Transverse colon (tissue), 4 donors: Measurements from ENCODE around the gene FAM110D. TPM values are rescaled to one million over a fixed set of nuclear protein-coding genes. Genes with fewer than 3 reads are reported as not detected.

Experiments
- DNase-seq: peaks from one replicate; pipeline ENCODE4 v3.0.0-alpha.2; 2019
- H3K27ac ChIP-seq, 4 donors: fragments of 200-600 bp; sonication (generic); 2 replicates each; pipeline ENCODE4 v1.5.1; 2016 to 2018; ENCODE audit warnings: inconsistent platforms in 4 of 4
- H3K27me3 ChIP-seq: fragments of 200-600 bp; sonication (generic); 2 replicates; pipeline ENCODE4 v1.5.1; 2017; ENCODE audit warnings: inconsistent platforms
- H3K36me3 ChIP-seq, 4 donors: fragments of 200-600 bp; sonication (generic); 2 replicates each; pipeline ENCODE4 v1.5.1; 2017 to 2019; ENCODE audit warnings: inconsistent platforms in 4 of 4
- H3K4me1 ChIP-seq, 4 donors: fragments of 200-600 bp; sonication (generic); 2 replicates each; pipeline ENCODE4 v1.5.1; 2017 to 2020; ENCODE audit warnings: inconsistent platforms in 4 of 4
- H3K4me3 ChIP-seq, 4 donors: fragments of 200-600 bp; sonication (generic); 1 replicate in 1 of 4; 2 replicates in 3 of 4; pipeline versions ENCODE4 v1.5.1 to v1.6.1; 2017 to 2019; ENCODE audit warnings: inconsistent platforms in 4 of 4
- H3K9me3 ChIP-seq, 2 donors: fragments of 200-600 bp; sonication (generic); 2 replicates each; pipeline ENCODE4 v1.5.1; 2017 to 2019; ENCODE audit warnings: inconsistent platforms in 2 of 2
- CTCF ChIP-seq, 5 experiments: fragments of 200-600 bp in 3 of 5; fragments of 450-650 bp in 2 of 5; sonication (generic) in 3 of 5; IDR thresholded peaks; 1 replicate in 2 of 5; 2 replicates in 3 of 5; pipeline ENCODE4 v1.5.1; 2016 to 2017; ENCODE audit warnings: antibody characterized with exemption in 5 of 5, inconsistent platforms in 3 of 5, mild to moderate bottlenecking in 2 of 5, moderate library complexity in 1 of 5
- EP300 ChIP-seq: sonication (generic); formaldehyde crosslinking; IDR thresholded peaks from one replicate; pipeline ENCODE4 v1.6.1; 2017; ENCODE audit warnings: antibody characterized with exemption, low read depth
- POLR2A ChIP-seq: fragments of 450-650 bp; IDR thresholded peaks from one replicate; pipeline ENCODE4 v1.6.1; 2016; ENCODE audit warnings: antibody characterized with exemption, mild to moderate bottlenecking, moderate library complexity
- POLR2AphosphoS5 ChIP-seq, 3 donors: sonication (generic); formaldehyde crosslinking; IDR thresholded peaks; one replicate each; pipeline ENCODE4 v1.6.1; 2016; ENCODE audit warnings: antibody characterized with exemption in 3 of 3
- WGBS, 2 donors: methylation state at CpG; one replicate each; pipeline ENCODE4 v1.1.5; 2018; ENCODE audit warnings: low coverage in 1 of 2; 5-methylcytosine and 5-hydroxymethylcytosine counted together
- in situ Hi-C, 4 donors: fragments of 200-750 bp; cut with MboI; loops; one replicate each; pipeline versions ENCODE4 v1.15.0 to v1.15.1; 2017; ENCODE audit warnings: low sequenced_read_pairs in 3 of 4, low pct_ligation_motif_present in 1 of 4, low pct_unique_long_range_greater_than_20kb in 1 of 4
- intact Hi-C: fragments of 100-400 bp; cut with DNase I; formaldehyde crosslinking; loops from one replicate; pipeline ENCODE4 v1.15.1; 2023; ENCODE audit warnings: low total_unique reads
- total RNA-seq, 4 donors: library from RNA; depleted of rRNA; stranded (reverse); fragments of >200 nt; gene quantifications; one replicate each; pipeline ENCODE4 v1.1.0, GENCODE V29; 2016

FAM110D gene
- total RNA-seq, 4 donors from 2014 or later = 0.82 to 9.4 (median 2.9) TPM

DNA sequence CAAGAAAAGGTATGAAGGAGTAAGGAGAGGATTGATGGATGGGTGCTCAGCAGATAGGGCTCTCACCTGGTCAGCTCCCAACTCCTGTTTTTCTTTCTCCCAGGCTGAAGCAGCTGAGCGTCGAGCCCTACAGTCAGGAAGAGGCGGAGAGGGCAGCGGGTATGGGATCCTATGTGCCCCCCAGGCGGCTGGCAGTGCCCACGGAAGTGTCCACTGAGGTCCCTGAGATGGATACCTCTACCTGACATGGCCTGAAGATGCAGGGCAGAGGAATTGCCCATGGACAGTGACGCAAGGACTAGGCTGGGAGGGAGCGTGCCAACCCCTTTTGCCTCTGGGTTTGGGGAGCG lies 11.6 kb downstream of the FAM110D start:
- in situ Hi-C loops (loop anchor here in 2 of 4 donors (25.0 kb wide), 1 partner anchor 133 kb away; the partner anchor contains the start of gene SLC30A2 (in 2 of the 2)), intact Hi-C loops (no loop called here)
- WGBS, 2 donors = 64% methylated on average over 9 of the region's 9 CpGs; no CpG with 5 or more reads in 1 of the 2 donors

DNA sequence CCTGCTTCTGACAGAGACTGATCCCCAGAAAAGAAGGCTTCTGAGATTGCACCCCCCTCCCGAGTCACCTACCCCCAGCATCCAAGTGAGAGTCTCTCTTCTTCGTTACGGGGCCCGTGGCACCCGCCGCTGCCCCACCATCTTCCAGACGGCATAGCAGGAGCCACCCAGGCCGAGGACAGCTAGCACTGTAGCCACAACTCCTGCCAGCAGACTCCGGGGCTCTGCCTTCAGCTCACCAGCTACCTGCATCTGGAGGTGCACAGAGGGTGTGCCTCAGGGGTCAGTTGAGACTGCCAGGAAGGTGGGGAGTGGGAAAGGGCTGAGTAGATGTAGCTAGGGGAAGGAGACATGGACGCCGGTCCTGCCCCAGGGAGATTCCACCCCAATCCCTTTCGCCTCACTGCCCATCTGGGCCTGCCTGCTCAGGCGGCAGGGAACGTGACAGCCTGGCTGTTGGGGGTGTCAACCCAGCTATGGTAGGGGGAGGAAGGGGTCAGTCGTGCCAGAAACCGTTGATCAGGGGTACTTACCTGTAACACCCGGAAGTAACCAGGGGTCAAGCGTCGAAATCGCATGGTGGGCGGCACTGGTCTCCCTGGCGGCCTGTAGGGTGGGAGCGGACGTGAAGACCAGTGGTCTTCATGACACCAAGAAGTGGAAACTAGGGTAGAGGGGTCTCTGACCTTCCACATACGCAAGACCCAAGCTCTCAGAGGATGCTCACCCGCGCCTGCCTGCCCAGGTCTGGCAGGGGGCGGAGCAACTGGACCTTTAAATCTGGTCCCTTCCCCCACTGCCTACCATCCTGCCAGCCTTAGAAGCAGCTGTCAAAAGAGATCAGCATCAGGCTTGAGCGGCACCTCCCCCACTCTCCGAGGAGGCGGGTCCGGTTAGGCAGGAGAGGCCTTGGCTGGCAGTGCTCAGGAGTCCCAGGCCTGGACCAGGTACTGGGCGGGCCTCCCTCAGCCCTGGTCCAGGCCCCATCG lies 12.5 kb downstream of the FAM110D start, which contains the start of gene ZNF593OS:
Gene ZNF593OS, minus strand, starts transcription at position 749 of the 989 bp plus-strand sequence. Its CDS starts 171 bp downstream, at position 578.
- Histone ChIP-seq H3K36me3 (no peaks in the 10 kb centered on the region), H3K4me1 (peaks cover 8 to 19% (median 12%) of the 10 kb centered on the region in 4 donors), H3K27me3 (no peaks in the 10 kb centered on the region), H3K4me3 (peak within 1 kb of the TSS in 1 of 4 donors; percentile 59), H3K27ac (no peak within 1 kb of the TSS), H3K9me3 (no peaks in the 10 kb centered on the region)
- TF ChIP-seq EP300 = no peak
- no peak for TF ChIP-seq POLR2AphosphoS5 (IDR thresholded peaks at IDR 0.05)
- no peak for TF ChIP-seq POLR2A
- TF ChIP-seq CTCF (IDR thresholded peaks at IDR 0.05) = no peak
- DNase-seq = no peak
- intact Hi-C loops = no loop called here
- 93 to 100% methylated on average over 5 to 34 of the region's 34 CpGs for WGBS, 2 donors
- in situ Hi-C loops = loop anchor here in 2 of 4 donors (25.0 kb wide), 1 partner anchor 134 kb away; the partner anchor contains the start of gene SLC30A2 (in 2 of the 2)

More for the DNA sequence above, 11.6 kb downstream of the FAM110D start:
- no peaks in the 10 kb centered on the region for H3K36me3 ChIP-seq
- TF ChIP-seq EP300 (no peak), POLR2A (no peak), CTCF (IDR thresholded peaks at IDR 0.05) (no peak), POLR2AphosphoS5 (IDR thresholded peaks at IDR 0.05) (no peak)
- H3K4me3 ChIP-seq = peak overlapping the region; percentile 59 to 91 (median 62)
- H3K9me3 ChIP-seq = no peaks in the 10 kb centered on the region
- H3K27ac ChIP-seq = peak overlapping the region; percentile 70 to 87 (median 78)
- H3K27me3 ChIP-seq = no peaks in the 10 kb centered on the region
- peaks cover 8 to 19% (median 12%) of the 10 kb centered on the region in 4 donors for H3K4me1 ChIP-seq
- no peak for DNase-seq

DNA sequence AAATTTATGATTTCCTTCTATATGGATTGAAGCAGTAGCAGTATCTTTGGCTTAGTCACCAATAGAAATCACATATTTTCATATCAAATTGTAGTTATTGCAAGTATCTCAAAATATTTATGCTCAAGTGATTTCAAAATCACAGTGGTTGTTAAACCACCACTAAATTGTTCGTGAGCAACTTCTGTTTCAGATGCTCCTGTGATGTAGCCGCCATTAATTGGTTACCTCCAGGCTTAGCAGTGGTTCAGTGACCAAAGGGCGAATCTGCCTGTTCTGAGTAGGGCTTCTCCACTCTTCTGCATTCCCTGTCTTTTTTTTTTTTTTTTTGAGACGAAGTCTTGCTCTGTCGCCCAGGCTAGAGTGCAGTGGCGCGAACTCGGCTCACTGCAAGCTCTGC lies 16.5 kb downstream of the FAM110D start:
- Histone ChIP-seq H3K27ac (no peak overlapping the region), H3K36me3 (no peaks in the 10 kb centered on the region), H3K9me3 (no peaks in the 10 kb centered on the region), H3K4me3 (no peak overlapping the region), H3K4me1 (peaks cover 9 to 20% (median 10%) of the 10 kb centered on the region in 4 donors), H3K27me3 (no peaks in the 10 kb centered on the region)
- DNase-seq = no peak
- 95 to 96% methylated on average over 3 to 8 of the region's 8 CpGs for WGBS, 2 donors
- in situ Hi-C loops (no loop called here), intact Hi-C loops (no loop called here)
- TF ChIP-seq POLR2A = no peak
- TF ChIP-seq EP300 = no peak
- no peak for TF ChIP-seq CTCF (IDR thresholded peaks at IDR 0.05)
- TF ChIP-seq POLR2AphosphoS5 (IDR thresholded peaks at IDR 0.05) = no peak

GRCh38 chr1:26177182-26177684 lies 18.4 kb downstream of the FAM110D start, which contains the start of gene CNKSR1:
Gene CNKSR1 (plus strand): TSS chr1:26177491. CDS start chr1:26177548, 57 bp downstream.
- Histone ChIP-seq H3K36me3 (no peaks in the 10 kb centered on the region), H3K4me3 (peak within 1 kb of the TSS in 3 of 4 donors; percentile 28 to 50 (median 31)), H3K27me3 (no peaks in the 10 kb centered on the region), H3K4me1 (peaks cover 0 to 12% (median 1%) of the 10 kb centered on the region in 4 donors), H3K9me3 (no peaks in the 10 kb centered on the region), H3K27ac (peak within 1 kb of the TSS; percentile 75 to 88 (median 82))
- TF ChIP-seq POLR2AphosphoS5 (IDR thresholded peaks at IDR 0.05) (peak; percentile 26 to 84 (median 83)), EP300 (no peak), POLR2A (peak; percentile 88), CTCF (IDR thresholded peaks at IDR 0.05) (peak in 2 of 5 experiments; percentile 26 to 61)
- 47% methylated on average over 21 of the region's 21 CpGs; no CpG with 5 or more reads in 1 of the 2 donors for WGBS, 2 donors
- in situ Hi-C loops = no loop called here
- intact Hi-C loops = no loop called here
- DNase-seq = peak; percentile 89
